ENCODE data around the gene ZNG1B.
"Not testable (repeated sequence)": the region's sequence is repeated elsewhere in the genome, so short reads cannot be mapped to it uniquely, and the experiment has no call there.

GRCh38 chr2:113515995-113516394 is 78.5 kb downstream of the ZNG1B start:
- TF ChIP-seq, protein P1, sequence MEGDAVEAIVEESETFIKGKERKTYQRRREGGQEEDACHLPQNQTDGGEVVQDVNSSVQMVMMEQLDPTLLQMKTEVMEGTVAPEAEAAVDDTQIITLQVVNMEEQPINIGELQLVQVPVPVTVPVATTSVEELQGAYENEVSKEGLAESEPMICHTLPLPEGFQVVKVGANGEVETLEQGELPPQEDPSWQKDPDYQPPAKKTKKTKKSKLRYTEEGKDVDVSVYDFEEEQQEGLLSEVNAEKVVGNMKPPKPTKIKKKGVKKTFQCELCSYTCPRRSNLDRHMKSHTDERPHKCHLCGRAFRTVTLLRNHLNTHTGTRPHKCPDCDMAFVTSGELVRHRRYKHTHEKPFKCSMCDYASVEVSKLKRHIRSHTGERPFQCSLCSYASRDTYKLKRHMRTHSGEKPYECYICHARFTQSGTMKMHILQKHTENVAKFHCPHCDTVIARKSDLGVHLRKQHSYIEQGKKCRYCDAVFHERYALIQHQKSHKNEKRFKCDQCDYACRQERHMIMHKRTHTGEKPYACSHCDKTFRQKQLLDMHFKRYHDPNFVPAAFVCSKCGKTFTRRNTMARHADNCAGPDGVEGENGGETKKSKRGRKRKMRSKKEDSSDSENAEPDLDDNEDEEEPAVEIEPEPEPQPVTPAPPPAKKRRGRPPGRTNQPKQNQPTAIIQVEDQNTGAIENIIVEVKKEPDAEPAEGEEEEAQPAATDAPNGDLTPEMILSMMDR (conservative IDR thresholded peaks at IDR 0.05 in 1 of 2, IDR thresholded peaks at IDR 0.05 in 1 of 2; ENCODE audit: low read depth in 1 of 2, low read length in 2 of 2): not testable (repeated sequence)
- not testable (repeated sequence) for TF ChIP-seq EZH2 (IDR thresholded peaks at IDR 0.05; ENCODE audit: low read length, missing control alignments)

Measured in fibroblast of lung (primary cell).